Measurements from ENCODE around the gene ICA1L.

The ICA1L gene

DNA sequence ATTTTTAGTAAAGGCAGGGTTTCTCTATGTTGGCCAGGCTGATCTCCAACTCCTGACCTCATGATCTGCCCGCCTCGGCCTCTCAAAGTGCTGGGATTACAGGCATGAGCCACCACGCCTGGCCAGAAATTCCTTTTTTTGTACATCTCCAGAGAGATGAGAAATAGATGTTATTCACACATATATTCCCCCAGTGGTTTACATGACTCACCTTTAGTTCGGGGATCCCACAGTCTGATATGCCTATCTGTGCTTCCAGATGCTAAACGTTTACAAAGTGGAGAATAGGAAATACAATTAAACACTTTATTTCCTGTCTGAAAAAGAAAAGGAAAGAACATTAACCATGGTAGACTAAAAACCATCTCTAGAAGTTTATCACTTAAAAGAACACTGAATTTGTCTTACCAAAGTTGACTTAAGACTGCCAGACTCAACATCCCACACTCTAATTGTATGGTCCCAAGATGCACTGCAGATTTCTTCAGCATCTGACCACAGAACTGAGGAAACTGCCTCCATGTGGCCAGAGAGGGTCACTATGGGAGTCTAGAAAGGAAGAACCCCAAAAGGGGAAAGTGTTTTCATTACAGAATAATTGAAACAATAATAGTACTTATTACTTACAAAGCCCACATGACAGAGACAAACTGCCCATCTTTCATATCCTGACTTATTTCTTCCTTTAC, 12.6 kb upstream of the ICA1L start:
- H3K27ac Mint-ChIP-seq, result no peak overlapping the region
- TF ChIP-seq, protein P1, sequence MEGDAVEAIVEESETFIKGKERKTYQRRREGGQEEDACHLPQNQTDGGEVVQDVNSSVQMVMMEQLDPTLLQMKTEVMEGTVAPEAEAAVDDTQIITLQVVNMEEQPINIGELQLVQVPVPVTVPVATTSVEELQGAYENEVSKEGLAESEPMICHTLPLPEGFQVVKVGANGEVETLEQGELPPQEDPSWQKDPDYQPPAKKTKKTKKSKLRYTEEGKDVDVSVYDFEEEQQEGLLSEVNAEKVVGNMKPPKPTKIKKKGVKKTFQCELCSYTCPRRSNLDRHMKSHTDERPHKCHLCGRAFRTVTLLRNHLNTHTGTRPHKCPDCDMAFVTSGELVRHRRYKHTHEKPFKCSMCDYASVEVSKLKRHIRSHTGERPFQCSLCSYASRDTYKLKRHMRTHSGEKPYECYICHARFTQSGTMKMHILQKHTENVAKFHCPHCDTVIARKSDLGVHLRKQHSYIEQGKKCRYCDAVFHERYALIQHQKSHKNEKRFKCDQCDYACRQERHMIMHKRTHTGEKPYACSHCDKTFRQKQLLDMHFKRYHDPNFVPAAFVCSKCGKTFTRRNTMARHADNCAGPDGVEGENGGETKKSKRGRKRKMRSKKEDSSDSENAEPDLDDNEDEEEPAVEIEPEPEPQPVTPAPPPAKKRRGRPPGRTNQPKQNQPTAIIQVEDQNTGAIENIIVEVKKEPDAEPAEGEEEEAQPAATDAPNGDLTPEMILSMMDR (IDR thresholded peaks at IDR 0.05; ENCODE audit: unreplicated experiment in 3 of 3), result no peak
- peaks cover 58% of the 10 kb centered on the region for H3K36me3 Mint-ChIP-seq (ENCODE audit: low read depth)
- H3K4me3 Mint-ChIP-seq, result no peak overlapping the region
- no peaks in the 10 kb centered on the region for H3K9me3 Mint-ChIP-seq
- H3K4me1 Mint-ChIP-seq, result no peaks in the 10 kb centered on the region
- no peaks in the 10 kb centered on the region for H3K27me3 Mint-ChIP-seq (ENCODE audit: low read depth)

DNA sequence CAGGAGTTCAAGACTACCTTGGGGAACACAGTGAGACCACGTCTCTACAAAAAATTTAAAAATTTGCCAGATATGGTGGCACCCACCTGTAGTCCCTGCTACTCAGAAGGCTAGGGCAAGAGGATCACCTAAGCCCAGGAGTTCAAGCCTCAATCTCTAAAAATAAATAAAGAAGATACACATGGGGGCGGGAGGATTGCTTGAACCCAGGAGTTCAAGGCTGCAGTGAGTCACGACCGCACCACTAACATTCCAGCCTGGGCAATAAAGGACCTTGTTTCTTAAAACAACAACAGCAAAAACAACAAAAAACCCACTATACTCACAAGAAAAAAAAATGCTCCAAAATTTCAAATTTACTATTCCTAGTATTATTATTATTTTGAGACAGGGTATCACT, 10.0 kb upstream of the ICA1L start:
- Mint-ChIP-seq H3K27ac (no peak overlapping the region), H3K4me3 (no peak overlapping the region), H3K36me3 (ENCODE audit: low read depth) (peaks cover 48% of the 10 kb centered on the region), H3K4me1 (no peaks in the 10 kb centered on the region), H3K9me3 (no peaks in the 10 kb centered on the region), H3K27me3 (ENCODE audit: low read depth) (no peaks in the 10 kb centered on the region)
- TF ChIP-seq, protein P1 (IDR thresholded peaks at IDR 0.05; ENCODE audit: unreplicated experiment in 3 of 3), result no peak

DNA sequence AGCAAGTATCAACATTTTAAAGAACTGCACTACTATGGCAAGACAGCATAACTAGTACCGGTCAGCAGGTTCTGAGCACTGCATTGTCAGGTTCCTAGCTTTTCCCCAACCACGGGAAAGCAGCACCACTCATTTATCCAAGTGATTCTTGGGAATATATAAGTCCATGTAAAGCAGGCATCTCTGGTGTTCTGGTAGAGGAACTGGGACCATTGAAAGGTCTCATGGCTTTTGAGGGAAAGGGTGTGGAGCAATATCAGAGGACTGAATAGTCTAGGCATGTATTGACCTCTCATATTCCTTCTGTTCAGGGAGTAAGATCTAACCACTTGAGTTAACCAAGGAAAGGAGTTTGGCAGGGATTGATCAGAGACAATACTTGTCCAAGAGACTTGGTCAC, 6.1 kb upstream of the ICA1L start:
- no peaks in the 10 kb centered on the region for H3K9me3 Mint-ChIP-seq
- no peaks in the 10 kb centered on the region for H3K4me1 Mint-ChIP-seq
- H3K36me3 Mint-ChIP-seq (ENCODE audit: low read depth), result peaks cover 17% of the 10 kb centered on the region
- H3K27ac Mint-ChIP-seq, result no peak overlapping the region
- TF ChIP-seq, protein P1 (IDR thresholded peaks at IDR 0.05; ENCODE audit: unreplicated experiment in 3 of 3), result no peak
- no peak overlapping the region for H3K4me3 Mint-ChIP-seq
- H3K27me3 Mint-ChIP-seq (ENCODE audit: low read depth), result no peaks in the 10 kb centered on the region

DNA sequence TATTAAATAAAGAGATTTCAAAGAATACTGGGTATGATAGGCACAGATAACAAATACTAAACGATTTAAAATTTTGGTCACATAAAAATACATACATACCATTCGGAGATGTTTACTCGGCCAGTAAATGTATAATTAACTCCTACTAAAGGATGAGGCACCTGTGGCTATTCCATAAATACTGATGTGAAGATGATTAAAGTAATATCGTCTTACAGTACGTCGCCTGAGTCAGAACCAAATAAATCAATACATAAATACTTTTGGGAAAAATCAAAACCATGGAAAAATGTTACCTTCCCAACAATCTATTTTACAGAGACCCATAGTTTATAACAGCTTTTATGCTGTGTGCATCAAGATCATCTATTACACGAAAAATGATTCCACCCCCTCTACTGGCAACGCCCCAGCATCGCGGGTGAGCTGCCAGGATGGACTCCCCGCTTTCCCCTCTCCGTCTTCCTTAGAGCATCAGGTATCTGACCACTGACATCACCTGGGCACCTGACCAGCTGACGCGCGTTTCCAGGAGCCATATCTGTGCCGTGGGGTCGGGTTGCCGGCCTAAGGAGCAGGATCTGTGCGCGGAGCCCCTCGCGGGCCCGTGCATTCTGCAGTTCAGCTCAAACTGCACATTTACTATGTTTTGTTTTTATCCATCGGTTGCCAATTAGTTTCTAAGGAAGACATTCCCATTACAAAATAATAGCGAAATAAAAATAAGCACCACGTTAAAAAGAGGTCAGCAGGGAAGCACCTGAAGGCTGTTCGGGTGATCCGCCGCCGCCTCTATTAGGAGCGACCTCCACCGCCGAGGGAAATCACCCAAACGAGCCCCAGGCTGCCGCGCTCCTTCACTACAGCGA, 901 bp downstream of the ICA1L start:
- peaks cover 14% of the 10 kb centered on the region for H3K4me1 Mint-ChIP-seq
- H3K9me3 Mint-ChIP-seq, result no peaks in the 10 kb centered on the region
- H3K27ac Mint-ChIP-seq, result peak overlapping the region; percentile 89 to 96 (median 92)
- peak overlapping the region; percentile 90 to 95 (median 94) for H3K4me3 Mint-ChIP-seq
- TF ChIP-seq, protein P1 (IDR thresholded peaks at IDR 0.05; ENCODE audit: unreplicated experiment in 3 of 3), result peak; percentile 56 to 68 (median 63)
- H3K27me3 Mint-ChIP-seq (ENCODE audit: low read depth), result no peaks in the 10 kb centered on the region
- no peaks in the 10 kb centered on the region for H3K36me3 Mint-ChIP-seq (ENCODE audit: low read depth)

DNA sequence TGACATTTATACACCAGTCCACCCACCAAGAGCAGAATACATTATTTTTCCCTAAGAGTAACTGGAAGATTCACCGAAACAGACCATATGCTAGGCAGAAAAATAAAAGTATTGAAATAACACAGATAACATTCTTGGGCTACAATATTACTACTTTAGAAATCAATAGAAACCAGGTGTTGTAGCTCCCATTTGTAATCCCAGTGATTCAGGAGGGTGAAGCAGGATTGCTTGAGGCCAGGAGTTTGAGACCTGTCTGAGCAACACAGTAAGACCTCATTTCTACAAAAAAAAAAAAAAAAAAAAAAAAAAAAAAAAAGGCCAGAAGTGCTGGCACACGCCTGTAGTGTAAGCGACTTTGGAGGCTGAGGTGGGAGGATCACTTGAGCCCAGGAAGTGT, 9.6 kb downstream of the ICA1L start:
- H3K36me3 Mint-ChIP-seq (ENCODE audit: low read depth), result peaks cover 7% of the 10 kb centered on the region

More for the DNA sequence above, 9.6 kb downstream of the ICA1L start:
- Mint-ChIP-seq H3K27ac (no peak overlapping the region), H3K4me3 (no peak overlapping the region), H3K27me3 (ENCODE audit: low read depth) (no peaks in the 10 kb centered on the region), H3K4me1 (no peaks in the 10 kb centered on the region), H3K9me3 (peaks cover 14% of the 10 kb centered on the region)
- TF ChIP-seq, protein P1 (IDR thresholded peaks at IDR 0.05; ENCODE audit: unreplicated experiment in 3 of 3), result no peak

Measured in nephron (organoid).